Measurements from ENCODE around the gene IL17RE.
"Not testable (repeated sequence)": the region's sequence is repeated elsewhere in the genome, so short reads cannot be mapped to it uniquely, and the experiment has no call there.

IL17RE gene

DNA sequence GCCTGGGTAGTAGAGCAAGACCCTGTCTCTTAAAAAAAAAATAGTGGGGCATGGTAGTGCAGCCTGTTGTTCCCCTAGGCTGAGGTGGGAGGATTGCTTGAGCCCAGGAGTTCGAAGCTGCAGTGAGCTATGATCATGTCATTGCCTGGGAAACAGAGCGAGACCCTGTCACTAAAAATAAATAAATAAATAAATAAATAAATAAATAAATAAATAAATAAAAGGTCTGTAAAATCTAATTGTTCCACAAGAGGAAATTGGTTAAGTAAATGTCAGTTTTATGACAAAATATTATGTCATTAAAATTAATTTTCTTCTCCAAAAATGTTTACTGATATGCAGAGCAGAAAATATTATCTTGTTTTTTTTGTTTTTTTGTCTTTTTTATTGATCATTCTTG lies 36.3 kb downstream of the IL17RE start:
- no peak overlapping the region for H3K4me3 ChIP-seq (replicated peaks; ENCODE audit: low read depth, low read length)
- DNase-seq (ENCODE audit: low read depth): no peak
- TF ChIP-seq CTCF (IDR thresholded peaks at IDR 0.05; ENCODE audit: low read length, missing control alignments): no peak

DNA sequence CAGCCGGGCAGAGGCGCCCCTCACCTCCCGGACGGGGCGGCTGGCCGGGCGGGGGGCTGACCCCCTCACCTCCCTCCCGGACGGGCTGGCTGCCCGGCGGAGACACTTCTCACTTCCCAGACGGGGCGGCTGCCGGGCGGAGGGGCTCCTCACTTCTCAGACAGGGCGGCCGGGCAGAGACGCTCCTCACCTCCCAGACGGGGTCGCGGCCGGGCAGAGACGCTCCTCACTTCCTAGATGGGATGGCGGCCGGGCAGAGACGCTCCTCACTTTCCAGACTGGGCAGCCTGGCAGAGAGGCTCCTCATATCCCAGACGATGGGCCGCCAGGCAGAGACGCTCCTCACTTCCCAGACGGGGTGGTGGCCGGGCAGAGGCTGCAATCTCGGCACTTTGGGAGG lies 37.3 kb downstream of the IL17RE start:
- DNase-seq (ENCODE audit: low read depth); H3K4me3 ChIP-seq (replicated peaks; ENCODE audit: low read depth, low read length): not testable (repeated sequence)

DNA sequence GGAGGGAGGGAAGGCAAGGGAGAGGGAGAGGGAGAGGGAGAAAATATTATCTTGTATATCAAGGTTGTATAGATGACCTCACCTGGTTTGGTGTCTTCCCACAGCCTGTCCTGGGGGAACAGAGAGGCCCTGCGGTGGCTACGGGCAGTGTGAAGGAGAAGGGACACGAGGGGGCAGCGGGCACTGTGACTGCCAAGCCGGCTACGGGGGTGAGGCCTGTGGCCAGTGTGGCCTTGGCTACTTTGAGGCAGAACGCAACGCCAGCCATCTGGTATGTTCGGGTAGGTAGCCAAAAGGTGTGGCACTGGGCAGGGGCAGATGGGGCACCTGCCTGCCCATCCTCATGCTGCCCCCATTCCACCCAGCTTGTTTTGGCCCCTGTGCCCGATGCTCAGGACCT lies 38.1 kb downstream of the IL17RE start:
- TF ChIP-seq CTCF (IDR thresholded peaks at IDR 0.05; ENCODE audit: low read length, missing control alignments): no peak
- no peak for DNase-seq (ENCODE audit: low read depth)
- H3K4me3 ChIP-seq (replicated peaks; ENCODE audit: low read depth, low read length): no peak overlapping the region

DNA sequence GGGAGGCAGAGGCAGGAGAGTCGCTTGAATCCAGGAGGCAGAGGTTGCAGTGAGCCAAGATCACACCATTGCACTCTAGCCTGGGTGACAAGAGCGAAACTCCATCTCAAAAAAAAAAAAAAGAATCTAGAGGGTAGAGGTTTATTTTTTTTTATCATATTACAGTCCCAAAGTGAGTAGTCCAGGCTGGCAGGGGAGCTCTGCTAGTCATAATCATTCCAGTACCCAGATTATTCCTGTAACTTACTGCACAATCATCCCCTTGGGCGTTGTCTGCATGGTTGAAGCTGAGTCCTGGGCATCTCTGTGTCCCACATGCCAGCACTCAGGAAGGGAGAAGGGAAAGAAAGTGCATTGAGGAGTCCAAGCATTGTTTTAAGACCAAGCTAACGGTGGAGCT lies 39.5 kb downstream of the IL17RE start:
- TF ChIP-seq CTCF (IDR thresholded peaks at IDR 0.05; ENCODE audit: low read length, missing control alignments): no peak
- DNase-seq (ENCODE audit: low read depth): no peak
- no peak overlapping the region for H3K4me3 ChIP-seq (replicated peaks; ENCODE audit: low read depth, low read length)

GRCh38 chr3:9942934-9943690 lies 40.5 kb downstream of the IL17RE start:
- H3K4me3 ChIP-seq (replicated peaks; ENCODE audit: low read depth, low read length): no peak overlapping the region
- no peak for TF ChIP-seq CTCF (IDR thresholded peaks at IDR 0.05; ENCODE audit: low read length, missing control alignments)
- DNase-seq (ENCODE audit: low read depth): no peak

DNA sequence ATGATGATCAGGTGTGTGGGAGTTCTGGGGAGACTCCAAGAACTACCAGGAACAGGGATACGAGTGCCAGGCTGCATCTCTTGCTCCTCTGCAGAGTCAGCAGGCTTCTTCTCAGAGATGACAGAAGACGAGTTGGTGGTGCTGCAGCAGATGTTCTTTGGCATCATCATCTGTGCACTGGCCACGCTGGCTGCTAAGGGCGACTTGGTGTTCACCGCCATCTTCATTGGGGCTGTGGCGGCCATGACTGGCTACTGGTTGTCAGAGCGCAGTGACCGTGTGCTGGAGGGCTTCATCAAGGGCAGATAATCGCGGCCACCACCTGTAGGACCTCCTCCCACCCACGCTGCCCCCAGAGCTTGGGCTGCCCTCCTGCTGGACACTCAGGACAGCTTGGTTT lies 41.6 kb downstream of the IL17RE start:
- TF ChIP-seq CTCF (IDR thresholded peaks at IDR 0.05; ENCODE audit: low read length, missing control alignments): no peak
- H3K4me3 ChIP-seq (replicated peaks; ENCODE audit: low read depth, low read length): no peak overlapping the region
- DNase-seq (ENCODE audit: low read depth): no peak

DNA sequence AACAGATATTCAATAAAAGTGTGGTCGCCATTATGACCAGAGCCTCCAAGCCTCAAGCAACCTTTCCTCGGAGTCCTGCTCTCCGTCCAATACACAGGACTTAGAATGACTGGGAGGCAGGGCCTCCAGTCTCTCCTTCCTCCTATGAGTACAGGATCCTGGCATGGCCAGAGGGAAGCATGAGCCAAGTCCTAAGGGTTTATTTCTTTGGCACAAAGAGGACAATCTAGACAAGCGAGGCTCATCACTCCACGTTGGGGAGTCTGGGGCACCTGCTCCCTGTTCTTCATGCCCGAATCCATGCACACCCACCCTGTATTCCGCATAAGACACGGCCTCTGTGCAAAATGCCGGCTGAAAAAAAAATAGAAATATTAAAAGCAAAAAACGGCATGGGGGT lies 42.7 kb downstream of the IL17RE start:
- no peak overlapping the region for H3K4me3 ChIP-seq (replicated peaks; ENCODE audit: low read depth, low read length)
- DNase-seq (ENCODE audit: low read depth): no peak
- TF ChIP-seq CTCF (IDR thresholded peaks at IDR 0.05; ENCODE audit: low read length, missing control alignments): no peak

All from fibroblast of pulmonary artery (primary cell).